ENCODE measurements around the gene SLC5A10. TPM values are rescaled to one million over a fixed set of nuclear protein-coding genes. Genes with fewer than 3 reads are reported as not detected.

The SLC5A10 gene
- total and polyA plus RNA-seq, 2 experiments from 2014 or later: 0.10 TPM; not detected in 1

DNA sequence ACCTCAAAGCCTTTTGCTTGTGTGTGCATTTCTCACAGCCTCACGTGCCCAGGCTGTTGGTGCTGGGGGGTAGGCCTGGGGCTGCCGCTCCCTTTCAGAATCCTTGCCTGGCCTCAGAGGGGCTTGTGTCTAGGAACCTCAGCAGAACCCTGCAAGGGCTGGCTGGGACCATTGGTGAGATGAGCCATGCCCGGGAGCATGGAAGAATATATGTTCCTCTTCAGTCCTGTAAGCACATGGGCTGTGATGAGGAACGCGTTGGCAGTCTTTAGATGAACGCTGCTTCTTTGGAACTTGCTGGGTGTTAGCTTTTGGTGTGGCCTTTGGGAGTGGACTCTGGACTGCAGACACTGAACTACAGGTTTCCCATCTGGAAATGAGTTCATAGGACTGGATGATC lies 32.0 kb upstream of the SLC5A10 start:
- Mint-ChIP-seq H3K9me3 (no peaks in the 10 kb centered on the region), H3K4me1 (no peaks in the 10 kb centered on the region), H3K27me3 (ENCODE audit: insufficient read depth, low read depth, poor library complexity) (no peaks in the 10 kb centered on the region), H3K4me3 (no peak overlapping the region), H3K27ac (no peak overlapping the region), H3K36me3 (ENCODE audit: low read depth) (peaks cover 39% of the 10 kb centered on the region)
- no peaks in the 10 kb centered on the region; the same call in none of the 2 replicates for H4K20me1 ChIP-seq (replicated peaks; ENCODE audit: insufficient read depth)
- H3K79me2 ChIP-seq (replicated peaks; ENCODE audit: insufficient read depth): peaks cover 31% of the 10 kb centered on the region
- ATAC-seq (no peak), DNase-seq (ENCODE audit: low spot score) (no peak)
- no peak overlapping the region for H3K4me3 ChIP-seq
- H3F3A ChIP-seq (replicated peaks; ENCODE audit: low read depth): no peaks in the 10 kb centered on the region
- H3K36me3 ChIP-seq (ENCODE audit: insufficient read depth): no peaks in the 10 kb centered on the region; the same call in 1 of the 2 replicates
- no peak overlapping the region for H3K27ac ChIP-seq (ENCODE audit: low read depth)
- peaks cover 5% of the 10 kb centered on the region; the same call in 1 of the 2 replicates for H3K4me1 ChIP-seq (ENCODE audit: insufficient read depth)
- H3K4me2 ChIP-seq: no peak overlapping the region
- H3K9me2 ChIP-seq (ENCODE audit: insufficient read depth): no peaks in the 10 kb centered on the region
- H2AFZ ChIP-seq: no peak overlapping the region
- no peaks in the 10 kb centered on the region for H3K27me3 ChIP-seq (ENCODE audit: insufficient read depth)
- TF ChIP-seq STAT1 (IDR thresholded peaks at IDR 0.05; ENCODE audit: unreplicated experiment): no peak
- no peak for TF ChIP-seq EZH2phosphoT487 (IDR thresholded peaks at IDR 0.05; ENCODE audit: unreplicated experiment)
- TF ChIP-seq, protein P1, sequence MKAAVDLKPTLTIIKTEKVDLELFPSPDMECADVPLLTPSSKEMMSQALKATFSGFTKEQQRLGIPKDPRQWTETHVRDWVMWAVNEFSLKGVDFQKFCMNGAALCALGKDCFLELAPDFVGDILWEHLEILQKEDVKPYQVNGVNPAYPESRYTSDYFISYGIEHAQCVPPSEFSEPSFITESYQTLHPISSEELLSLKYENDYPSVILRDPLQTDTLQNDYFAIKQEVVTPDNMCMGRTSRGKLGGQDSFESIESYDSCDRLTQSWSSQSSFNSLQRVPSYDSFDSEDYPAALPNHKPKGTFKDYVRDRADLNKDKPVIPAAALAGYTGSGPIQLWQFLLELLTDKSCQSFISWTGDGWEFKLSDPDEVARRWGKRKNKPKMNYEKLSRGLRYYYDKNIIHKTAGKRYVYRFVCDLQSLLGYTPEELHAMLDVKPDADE (IDR thresholded peaks at IDR 0.05): no peak
- TF ChIP-seq ZNF114 (CRISPR knock-in tag; IDR thresholded peaks at IDR 0.05): no peak
- TF ChIP-seq, protein P2, sequence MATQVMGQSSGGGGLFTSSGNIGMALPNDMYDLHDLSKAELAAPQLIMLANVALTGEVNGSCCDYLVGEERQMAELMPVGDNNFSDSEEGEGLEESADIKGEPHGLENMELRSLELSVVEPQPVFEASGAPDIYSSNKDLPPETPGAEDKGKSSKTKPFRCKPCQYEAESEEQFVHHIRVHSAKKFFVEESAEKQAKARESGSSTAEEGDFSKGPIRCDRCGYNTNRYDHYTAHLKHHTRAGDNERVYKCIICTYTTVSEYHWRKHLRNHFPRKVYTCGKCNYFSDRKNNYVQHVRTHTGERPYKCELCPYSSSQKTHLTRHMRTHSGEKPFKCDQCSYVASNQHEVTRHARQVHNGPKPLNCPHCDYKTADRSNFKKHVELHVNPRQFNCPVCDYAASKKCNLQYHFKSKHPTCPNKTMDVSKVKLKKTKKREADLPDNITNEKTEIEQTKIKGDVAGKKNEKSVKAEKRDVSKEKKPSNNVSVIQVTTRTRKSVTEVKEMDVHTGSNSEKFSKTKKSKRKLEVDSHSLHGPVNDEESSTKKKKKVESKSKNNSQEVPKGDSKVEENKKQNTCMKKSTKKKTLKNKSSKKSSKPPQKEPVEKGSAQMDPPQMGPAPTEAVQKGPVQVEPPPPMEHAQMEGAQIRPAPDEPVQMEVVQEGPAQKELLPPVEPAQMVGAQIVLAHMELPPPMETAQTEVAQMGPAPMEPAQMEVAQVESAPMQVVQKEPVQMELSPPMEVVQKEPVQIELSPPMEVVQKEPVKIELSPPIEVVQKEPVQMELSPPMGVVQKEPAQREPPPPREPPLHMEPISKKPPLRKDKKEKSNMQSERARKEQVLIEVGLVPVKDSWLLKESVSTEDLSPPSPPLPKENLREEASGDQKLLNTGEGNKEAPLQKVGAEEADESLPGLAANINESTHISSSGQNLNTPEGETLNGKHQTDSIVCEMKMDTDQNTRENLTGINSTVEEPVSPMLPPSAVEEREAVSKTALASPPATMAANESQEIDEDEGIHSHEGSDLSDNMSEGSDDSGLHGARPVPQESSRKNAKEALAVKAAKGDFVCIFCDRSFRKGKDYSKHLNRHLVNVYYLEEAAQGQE (IDR thresholded peaks at IDR 0.05; ENCODE audit: unreplicated experiment): no peak
- no peak for TF ChIP-seq EZH2 (IDR thresholded peaks at IDR 0.05; ENCODE audit: low read depth, unreplicated experiment)
- TF ChIP-seq NANOG (IDR thresholded peaks at IDR 0.05; ENCODE audit: borderline replicate concordance): no peak
- TF ChIP-seq, protein P3, sequence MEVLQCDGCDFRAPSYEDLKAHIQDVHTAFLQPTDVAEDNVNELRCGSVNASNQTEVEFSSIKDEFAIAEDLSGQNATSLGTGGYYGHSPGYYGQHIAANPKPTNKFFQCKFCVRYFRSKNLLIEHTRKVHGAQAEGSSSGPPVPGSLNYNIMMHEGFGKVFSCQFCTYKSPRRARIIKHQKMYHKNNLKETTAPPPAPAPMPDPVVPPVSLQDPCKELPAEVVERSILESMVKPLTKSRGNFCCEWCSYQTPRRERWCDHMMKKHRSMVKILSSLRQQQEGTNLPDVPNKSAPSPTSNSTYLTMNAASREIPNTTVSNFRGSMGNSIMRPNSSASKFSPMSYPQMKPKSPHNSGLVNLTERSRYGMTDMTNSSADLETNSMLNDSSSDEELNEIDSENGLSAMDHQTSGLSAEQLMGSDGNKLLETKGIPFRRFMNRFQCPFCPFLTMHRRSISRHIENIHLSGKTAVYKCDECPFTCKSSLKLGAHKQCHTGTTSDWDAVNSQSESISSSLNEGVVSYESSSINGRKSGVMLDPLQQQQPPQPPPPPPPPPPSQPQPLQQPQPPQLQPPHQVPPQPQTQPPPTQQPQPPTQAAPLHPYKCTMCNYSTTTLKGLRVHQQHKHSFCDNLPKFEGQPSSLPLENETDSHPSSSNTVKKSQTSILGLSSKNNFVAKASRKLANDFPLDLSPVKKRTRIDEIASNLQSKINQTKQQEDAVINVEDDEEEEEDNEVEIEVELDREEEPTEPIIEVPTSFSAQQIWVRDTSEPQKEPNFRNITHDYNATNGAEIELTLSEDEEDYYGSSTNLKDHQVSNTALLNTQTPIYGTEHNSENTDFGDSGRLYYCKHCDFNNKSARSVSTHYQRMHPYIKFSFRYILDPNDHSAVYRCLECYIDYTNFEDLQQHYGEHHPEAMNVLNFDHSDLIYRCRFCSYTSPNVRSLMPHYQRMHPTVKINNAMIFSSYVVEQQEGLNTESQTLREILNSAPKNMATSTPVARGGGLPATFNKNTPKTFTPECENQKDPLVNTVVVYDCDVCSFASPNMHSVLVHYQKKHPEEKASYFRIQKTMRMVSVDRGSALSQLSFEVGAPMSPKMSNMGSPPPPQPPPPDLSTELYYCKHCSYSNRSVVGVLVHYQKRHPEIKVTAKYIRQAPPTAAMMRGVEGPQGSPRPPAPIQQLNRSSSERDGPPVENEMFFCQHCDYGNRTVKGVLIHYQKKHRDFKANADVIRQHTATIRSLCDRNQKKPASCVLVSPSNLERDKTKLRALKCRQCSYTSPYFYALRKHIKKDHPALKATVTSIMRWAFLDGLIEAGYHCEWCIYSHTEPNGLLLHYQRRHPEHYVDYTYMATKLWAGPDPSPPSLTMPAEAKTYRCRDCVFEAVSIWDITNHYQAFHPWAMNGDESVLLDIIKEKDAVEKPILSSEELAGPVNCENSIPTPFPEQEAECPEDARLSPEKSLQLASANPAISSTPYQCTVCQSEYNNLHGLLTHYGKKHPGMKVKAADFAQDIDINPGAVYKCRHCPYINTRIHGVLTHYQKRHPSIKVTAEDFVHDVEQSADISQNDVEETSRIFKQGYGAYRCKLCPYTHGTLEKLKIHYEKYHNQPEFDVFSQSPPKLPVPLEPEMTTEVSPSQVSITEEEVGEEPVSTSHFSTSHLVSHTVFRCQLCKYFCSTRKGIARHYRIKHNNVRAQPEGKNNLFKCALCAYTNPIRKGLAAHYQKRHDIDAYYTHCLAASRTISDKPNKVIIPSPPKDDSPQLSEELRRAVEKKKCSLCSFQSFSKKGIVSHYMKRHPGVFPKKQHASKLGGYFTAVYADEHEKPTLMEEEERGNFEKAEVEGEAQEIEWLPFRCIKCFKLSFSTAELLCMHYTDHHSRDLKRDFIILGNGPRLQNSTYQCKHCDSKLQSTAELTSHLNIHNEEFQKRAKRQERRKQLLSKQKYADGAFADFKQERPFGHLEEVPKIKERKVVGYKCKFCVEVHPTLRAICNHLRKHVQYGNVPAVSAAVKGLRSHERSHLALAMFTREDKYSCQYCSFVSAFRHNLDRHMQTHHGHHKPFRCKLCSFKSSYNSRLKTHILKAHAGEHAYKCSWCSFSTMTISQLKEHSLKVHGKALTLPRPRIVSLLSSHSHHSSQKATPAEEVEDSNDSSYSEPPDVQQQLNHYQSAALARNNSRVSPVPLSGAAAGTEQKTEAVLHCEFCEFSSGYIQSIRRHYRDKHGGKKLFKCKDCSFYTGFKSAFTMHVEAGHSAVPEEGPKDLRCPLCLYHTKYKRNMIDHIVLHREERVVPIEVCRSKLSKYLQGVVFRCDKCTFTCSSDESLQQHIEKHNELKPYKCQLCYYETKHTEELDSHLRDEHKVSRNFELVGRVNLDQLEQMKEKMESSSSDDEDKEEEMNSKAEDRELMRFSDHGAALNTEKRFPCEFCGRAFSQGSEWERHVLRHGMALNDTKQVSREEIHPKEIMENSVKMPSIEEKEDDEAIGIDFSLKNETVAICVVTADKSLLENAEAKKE (CRISPR knock-in tag; IDR thresholded peaks at IDR 0.05): no peak
- TF ChIP-seq POLR2AphosphoS5 (IDR thresholded peaks at IDR 0.05; ENCODE audit: low read depth): no peak
- TF ChIP-seq CREB1 (CRISPR knock-in tag; IDR thresholded peaks at IDR 0.05; ENCODE audit: low read depth): no peak
- TF ChIP-seq, protein P4, sequence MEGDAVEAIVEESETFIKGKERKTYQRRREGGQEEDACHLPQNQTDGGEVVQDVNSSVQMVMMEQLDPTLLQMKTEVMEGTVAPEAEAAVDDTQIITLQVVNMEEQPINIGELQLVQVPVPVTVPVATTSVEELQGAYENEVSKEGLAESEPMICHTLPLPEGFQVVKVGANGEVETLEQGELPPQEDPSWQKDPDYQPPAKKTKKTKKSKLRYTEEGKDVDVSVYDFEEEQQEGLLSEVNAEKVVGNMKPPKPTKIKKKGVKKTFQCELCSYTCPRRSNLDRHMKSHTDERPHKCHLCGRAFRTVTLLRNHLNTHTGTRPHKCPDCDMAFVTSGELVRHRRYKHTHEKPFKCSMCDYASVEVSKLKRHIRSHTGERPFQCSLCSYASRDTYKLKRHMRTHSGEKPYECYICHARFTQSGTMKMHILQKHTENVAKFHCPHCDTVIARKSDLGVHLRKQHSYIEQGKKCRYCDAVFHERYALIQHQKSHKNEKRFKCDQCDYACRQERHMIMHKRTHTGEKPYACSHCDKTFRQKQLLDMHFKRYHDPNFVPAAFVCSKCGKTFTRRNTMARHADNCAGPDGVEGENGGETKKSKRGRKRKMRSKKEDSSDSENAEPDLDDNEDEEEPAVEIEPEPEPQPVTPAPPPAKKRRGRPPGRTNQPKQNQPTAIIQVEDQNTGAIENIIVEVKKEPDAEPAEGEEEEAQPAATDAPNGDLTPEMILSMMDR (conservative IDR thresholded peaks at IDR 0.05; ENCODE audit: low read depth in 2 of 2): no peak
- no peak for TF ChIP-seq ZNF331 (CRISPR knock-in tag; IDR thresholded peaks at IDR 0.05; ENCODE audit: low read depth)
- TF ChIP-seq JUNB (IDR thresholded peaks at IDR 0.05; ENCODE audit: unreplicated experiment): no peak

Measured in GM23338 (cell line).